Measurements from ENCODE around the gene IKZF4. TPM values are rescaled to one million over a fixed set of nuclear protein-coding genes. Genes with fewer than 3 reads are reported as not detected.

Gene IKZF4
- total RNA-seq, 1 experiment from 2014 or later, result 13.9 TPM

DNA sequence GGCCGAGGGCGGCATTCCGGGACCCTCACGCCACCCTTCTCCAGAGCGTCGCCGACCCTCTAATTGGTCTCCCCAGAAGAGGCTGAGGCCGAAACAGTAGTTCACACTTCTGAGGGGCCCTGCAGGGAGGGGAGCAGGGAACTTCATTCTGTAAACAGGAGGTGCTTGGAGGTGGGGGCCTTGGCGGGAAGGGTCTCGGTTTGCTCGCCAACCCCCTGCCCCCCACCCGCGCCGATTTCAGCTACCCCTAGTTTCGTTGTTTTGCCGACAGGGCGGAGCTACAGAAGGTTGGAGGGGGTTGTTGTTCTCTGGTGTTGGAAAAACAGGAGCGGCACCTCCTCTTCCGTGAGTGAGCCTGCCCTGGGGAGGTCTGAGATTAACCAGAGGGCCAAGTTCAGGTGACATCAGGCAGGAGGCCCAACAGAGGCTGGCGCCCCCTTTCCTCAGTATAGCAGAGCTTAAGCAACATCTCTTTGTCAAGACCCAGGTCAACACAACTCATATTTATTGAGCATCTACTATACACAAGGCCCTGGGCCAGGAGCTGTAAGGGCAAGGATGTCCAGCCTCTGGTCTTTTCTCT is 59.8 kb downstream of the IKZF4 start:
- Mint-ChIP-seq H3K9me3 (peaks cover 3% of the 10 kb centered on the region in 2 experiments; a peak in 4 of 5 replicates), H3K27me3 (ENCODE audit: low read depth) (no peaks in the 10 kb centered on the region), H3K27ac (peak overlapping the region in 2 of 3 experiments; percentile 39 to 95; a peak in 5 of 7 replicates), H3K36me3 (ENCODE audit: insufficient read depth in 1 of 3, low read depth in 3 of 3) (peaks cover 8 to 21% (median 19%) of the 10 kb centered on the region in 3 experiments), H3K4me3 (peak overlapping the region; percentile 83 to 93), H3K4me1 (peaks cover 19 to 22% of the 10 kb centered on the region in 2 experiments)
- H2AK5ac ChIP-seq (ENCODE audit: insufficient read length, low read length), result no peak overlapping the region
- H3K14ac ChIP-seq (ENCODE audit: insufficient read depth, low read length), result peak overlapping the region; percentile 74
- no peak overlapping the region for H2BK12ac ChIP-seq (ENCODE audit: insufficient read length, low read depth, low read length)
- H3K4me1 ChIP-seq (ENCODE audit: insufficient read depth, low read length), result 0 out of 2 replicates have a peak, but pooled peaks cover 4% of the 10 kb centered on the region
- peaks cover 13% of the 10 kb centered on the region for H3K23me2 ChIP-seq (ENCODE audit: insufficient read length, low read depth, low read length, poor library complexity, severe bottlenecking)
- peak; percentile 75 for DNase-seq
- no peak overlapping the region for H2AFZ ChIP-seq (ENCODE audit: low read length)
- no peak overlapping the region for H2BK5ac ChIP-seq (ENCODE audit: insufficient read length, low read length)
- H2BK20ac ChIP-seq (ENCODE audit: low read depth, low read length, poor library complexity, severe bottlenecking), result no peak overlapping the region
- no peak overlapping the region for H3K56ac ChIP-seq (ENCODE audit: insufficient read length, low read depth, low read length)
- no peak overlapping the region for H3K27ac ChIP-seq (ENCODE audit: insufficient read length, low read depth, low read length)
- no peak overlapping the region for H2BK15ac ChIP-seq (ENCODE audit: low read depth, low read length)
- peak overlapping the region; percentile 57 for H3K4me2 ChIP-seq (ENCODE audit: insufficient read depth, insufficient read length, low read length)
- H4K20me1 ChIP-seq (ENCODE audit: control insufficient read depth, insufficient read depth, insufficient read length), result no peaks in the 10 kb centered on the region
- H3K23ac ChIP-seq (ENCODE audit: insufficient read length, low read depth, low read length), result no peak overlapping the region
- peak overlapping the region; percentile 0 for H4K91ac ChIP-seq (ENCODE audit: insufficient read length, low read depth, low read length)
- H3T11ph ChIP-seq (ENCODE audit: low read length), result no peak overlapping the region
- no peak overlapping the region for H4K5ac ChIP-seq (ENCODE audit: insufficient read length, low read depth, low read length)
- TF ChIP-seq, protein P1, sequence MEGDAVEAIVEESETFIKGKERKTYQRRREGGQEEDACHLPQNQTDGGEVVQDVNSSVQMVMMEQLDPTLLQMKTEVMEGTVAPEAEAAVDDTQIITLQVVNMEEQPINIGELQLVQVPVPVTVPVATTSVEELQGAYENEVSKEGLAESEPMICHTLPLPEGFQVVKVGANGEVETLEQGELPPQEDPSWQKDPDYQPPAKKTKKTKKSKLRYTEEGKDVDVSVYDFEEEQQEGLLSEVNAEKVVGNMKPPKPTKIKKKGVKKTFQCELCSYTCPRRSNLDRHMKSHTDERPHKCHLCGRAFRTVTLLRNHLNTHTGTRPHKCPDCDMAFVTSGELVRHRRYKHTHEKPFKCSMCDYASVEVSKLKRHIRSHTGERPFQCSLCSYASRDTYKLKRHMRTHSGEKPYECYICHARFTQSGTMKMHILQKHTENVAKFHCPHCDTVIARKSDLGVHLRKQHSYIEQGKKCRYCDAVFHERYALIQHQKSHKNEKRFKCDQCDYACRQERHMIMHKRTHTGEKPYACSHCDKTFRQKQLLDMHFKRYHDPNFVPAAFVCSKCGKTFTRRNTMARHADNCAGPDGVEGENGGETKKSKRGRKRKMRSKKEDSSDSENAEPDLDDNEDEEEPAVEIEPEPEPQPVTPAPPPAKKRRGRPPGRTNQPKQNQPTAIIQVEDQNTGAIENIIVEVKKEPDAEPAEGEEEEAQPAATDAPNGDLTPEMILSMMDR (conservative IDR thresholded peaks at IDR 0.05), result peak; percentile 27; the same call in 2 of the 3 replicates
- H3K27me3 ChIP-seq (ENCODE audit: insufficient read depth, low read length), result no peaks in the 10 kb centered on the region; the same call in 1 of the 2 replicates
- peaks cover 7% of the 10 kb centered on the region; the same call in 1 of the 2 replicates for H3K79me2 ChIP-seq (ENCODE audit: insufficient read depth, low read length)
- H3K79me1 ChIP-seq (ENCODE audit: insufficient read depth, low read depth, low read length, poor library complexity, severe bottlenecking), result no peaks in the 10 kb centered on the region
- no peak overlapping the region for H3K4ac ChIP-seq (ENCODE audit: low read depth, low read length)
- H4K8ac ChIP-seq (replicated peaks; ENCODE audit: insufficient read length, low read depth, low read length), result no peak overlapping the region
- WGBS (ENCODE audit: extremely low coverage, insufficient read length, low lambda C conversion rate), result no CpG with 5 or more reads among the region's 20 CpGs
- H2BK120ac ChIP-seq (ENCODE audit: low read depth, low read length, poor library complexity, severe bottlenecking), result no peak overlapping the region
- H3K9ac ChIP-seq (ENCODE audit: extremely low read depth, insufficient read length, low read length), result peak overlapping the region; percentile 82
- H3K9me3 ChIP-seq (ENCODE audit: control insufficient read depth, low read depth, low read length), result no peaks in the 10 kb centered on the region
- peak overlapping the region; percentile 66 for H3K18ac ChIP-seq (ENCODE audit: insufficient read length, low read depth, low read length)
